NB4 (cell line): ENCODE measurements around the gene BRD2.
A peak's percentile ranks its signal among the peaks of the same experiment; 100 is the strongest.

Experiments
- DNase-seq: peaks from one replicate; pipeline ENCODE4 v3.0.0; 2010; ENCODE audit warnings: low read depth
- H3K4me3 ChIP-seq: one replicate; pipeline ENCODE4 v1.5.1; 2011; ENCODE audit warnings: mild to moderate bottlenecking, low read depth, low read length, moderate library complexity
- MAX ChIP-seq: IDR thresholded peaks from 2 replicates; pipeline ENCODE4 v1.6.1; 2011; ENCODE audit warnings: low read depth, low read length
- MYC ChIP-seq: IDR thresholded peaks from 2 replicates; pipeline ENCODE4 v1.6.1; 2011; ENCODE audit warnings: low read depth, low read length
- POLR2A ChIP-seq: IDR thresholded peaks from 2 replicates; pipeline ENCODE4 v1.6.1; 2011; ENCODE audit warnings: mild to moderate bottlenecking; ENCODE audit not compliant: insufficient read length; ENCODE audit errors: extremely low read depth
- TF ChIP-seq, protein P1 (sequence below): IDR thresholded peaks from one replicate; pipeline ENCODE4 v1.5.1; 2012; ENCODE audit warnings: low read depth, low read length

BRD2 gene

GRCh38 chr6:32977953-32978324, 9.5 kb downstream of the BRD2 start:
- no peak overlapping the region for H3K4me3 ChIP-seq
- DNase-seq: no peak
- no peak for TF ChIP-seq POLR2A
- TF ChIP-seq MAX: no peak
- TF ChIP-seq, protein P1, sequence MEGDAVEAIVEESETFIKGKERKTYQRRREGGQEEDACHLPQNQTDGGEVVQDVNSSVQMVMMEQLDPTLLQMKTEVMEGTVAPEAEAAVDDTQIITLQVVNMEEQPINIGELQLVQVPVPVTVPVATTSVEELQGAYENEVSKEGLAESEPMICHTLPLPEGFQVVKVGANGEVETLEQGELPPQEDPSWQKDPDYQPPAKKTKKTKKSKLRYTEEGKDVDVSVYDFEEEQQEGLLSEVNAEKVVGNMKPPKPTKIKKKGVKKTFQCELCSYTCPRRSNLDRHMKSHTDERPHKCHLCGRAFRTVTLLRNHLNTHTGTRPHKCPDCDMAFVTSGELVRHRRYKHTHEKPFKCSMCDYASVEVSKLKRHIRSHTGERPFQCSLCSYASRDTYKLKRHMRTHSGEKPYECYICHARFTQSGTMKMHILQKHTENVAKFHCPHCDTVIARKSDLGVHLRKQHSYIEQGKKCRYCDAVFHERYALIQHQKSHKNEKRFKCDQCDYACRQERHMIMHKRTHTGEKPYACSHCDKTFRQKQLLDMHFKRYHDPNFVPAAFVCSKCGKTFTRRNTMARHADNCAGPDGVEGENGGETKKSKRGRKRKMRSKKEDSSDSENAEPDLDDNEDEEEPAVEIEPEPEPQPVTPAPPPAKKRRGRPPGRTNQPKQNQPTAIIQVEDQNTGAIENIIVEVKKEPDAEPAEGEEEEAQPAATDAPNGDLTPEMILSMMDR: no peak
- no peak for TF ChIP-seq MYC

- no peak overlapping the region for H3K4me3 ChIP-seq
- TF ChIP-seq MYC (no peak), MAX (no peak), POLR2A (no peak)
- TF ChIP-seq, protein P1: no peak
- no peak for DNase-seq
These were observed 11.5 kb downstream of the BRD2 start for GRCh38 chr6:32979720-32980487.

DNA sequence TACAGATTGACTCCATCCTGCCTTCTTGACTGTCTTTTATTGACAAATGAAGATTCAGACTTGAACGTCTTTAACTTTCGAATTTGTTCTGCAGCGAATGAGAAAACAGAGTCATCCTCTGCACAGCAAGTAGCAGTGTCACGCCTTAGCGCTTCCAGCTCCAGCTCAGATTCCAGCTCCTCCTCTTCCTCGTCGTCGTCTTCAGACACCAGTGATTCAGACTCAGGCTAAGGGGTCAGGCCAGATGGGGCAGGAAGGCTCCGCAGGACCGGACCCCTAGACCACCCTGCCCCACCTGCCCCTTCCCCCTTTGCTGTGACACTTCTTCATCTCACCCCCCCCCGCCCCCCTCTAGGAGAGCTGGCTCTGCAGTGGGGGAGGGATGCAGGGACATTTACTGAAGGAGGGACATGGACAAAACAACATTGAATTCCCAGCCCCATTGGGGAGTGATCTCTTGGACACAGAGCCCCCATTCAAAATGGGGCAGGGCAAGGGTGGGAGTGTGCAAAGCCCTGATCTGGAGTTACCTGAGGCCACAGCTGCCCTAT, 12.2 kb downstream of the BRD2 start:
- no peak overlapping the region for H3K4me3 ChIP-seq
- DNase-seq: peak; percentile 27
- no peak for TF ChIP-seq MAX
- TF ChIP-seq, protein P1: no peak
- TF ChIP-seq POLR2A: no peak
- TF ChIP-seq MYC: no peak

DNA sequence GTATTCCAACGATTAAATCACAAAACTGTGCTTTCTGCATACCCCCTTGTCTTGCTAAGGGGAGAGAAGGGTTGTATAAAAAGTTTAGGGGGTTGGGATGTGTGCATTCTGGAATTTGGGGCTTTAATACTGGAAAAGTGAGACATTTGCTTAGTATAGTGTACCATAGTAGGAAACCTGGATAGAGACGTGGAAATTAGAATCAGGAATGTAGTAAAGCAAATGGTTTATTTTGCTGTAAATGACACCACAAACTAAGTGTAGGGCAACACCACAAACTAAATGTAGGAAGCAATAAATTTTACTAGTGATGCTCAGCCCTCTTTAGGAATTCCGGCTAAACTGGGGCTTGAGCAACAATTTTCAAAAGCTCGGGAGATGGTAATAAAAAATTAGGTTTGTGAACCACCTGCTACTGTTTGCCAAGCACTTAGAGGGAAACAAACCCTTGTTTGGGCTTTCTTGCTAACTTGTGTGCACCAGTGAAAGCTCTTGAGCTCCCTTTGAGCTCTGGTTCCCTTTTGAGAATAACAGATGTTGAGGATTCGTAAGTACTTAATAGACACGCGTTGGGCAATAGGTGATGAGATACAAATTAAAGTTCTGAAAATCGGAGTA, 13.8 kb downstream of the BRD2 start:
- DNase-seq: peak; percentile 50
- TF ChIP-seq, protein P1: no peak
- TF ChIP-seq MYC: no peak
- TF ChIP-seq MAX: no peak
- no peak for TF ChIP-seq POLR2A
- no peak overlapping the region for H3K4me3 ChIP-seq

DNA sequence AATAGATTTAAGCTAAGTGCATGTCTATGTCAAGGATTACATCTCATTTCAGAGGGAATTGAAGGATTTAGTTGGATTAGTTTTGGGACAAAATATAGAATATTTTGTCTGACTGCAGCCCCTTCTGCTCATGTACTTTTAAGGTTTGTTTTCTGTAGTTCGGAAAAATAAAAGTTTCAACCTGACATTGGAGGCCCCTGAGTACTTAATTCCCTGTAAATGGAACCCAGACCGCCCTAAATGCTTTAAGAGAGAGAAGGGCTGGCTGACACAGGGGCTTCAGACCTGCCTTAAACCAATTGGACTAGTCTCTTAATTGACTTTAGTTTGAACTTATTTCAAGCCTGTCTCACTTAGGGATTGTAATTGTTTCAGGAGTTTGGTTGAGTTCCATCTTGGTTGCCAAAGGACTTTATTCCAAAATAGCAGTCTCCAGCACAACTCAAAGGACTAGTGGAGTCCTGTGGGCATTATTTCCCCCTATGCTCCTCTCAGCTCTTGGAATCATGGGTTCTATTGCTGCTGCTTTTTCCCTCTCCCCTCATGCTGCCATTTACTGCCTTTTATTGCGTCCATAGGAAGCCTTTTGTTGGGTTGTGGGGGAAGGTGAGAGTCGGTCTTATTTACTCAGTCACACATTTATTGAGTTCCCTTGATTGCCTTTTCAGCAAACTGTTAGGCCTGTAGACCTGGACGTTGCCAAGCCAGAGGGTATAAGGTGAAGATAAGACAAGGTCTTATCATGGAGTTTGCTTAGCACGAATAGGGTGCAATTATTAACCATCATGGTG, 14.5 kb downstream of the BRD2 start:
- peak; percentile 32 for DNase-seq
- TF ChIP-seq, protein P1: no peak
- no peak for TF ChIP-seq POLR2A
- no peak for TF ChIP-seq MAX
- no peak for TF ChIP-seq MYC

More for the DNA sequence above, 14.5 kb downstream of the BRD2 start:
- H3K4me3 ChIP-seq: no peak overlapping the region
